SK-N-MC (cell line): ENCODE data around the gene CACNA1B.

Source experiments
- EZH2 ChIP-seq: fragments of 200-600 bp; sonication (generic); IDR thresholded peaks from one replicate; pipeline ENCODE4 v1.6.1; 2017; ENCODE audit warnings: antibody characterized with exemption
- POLR2AphosphoS5 ChIP-seq: IDR thresholded peaks from 2 replicates; pipeline ENCODE4 v1.6.1; 2012; ENCODE audit warnings: mild to moderate bottlenecking, low read depth, low read length, borderline replicate concordance

DNA sequence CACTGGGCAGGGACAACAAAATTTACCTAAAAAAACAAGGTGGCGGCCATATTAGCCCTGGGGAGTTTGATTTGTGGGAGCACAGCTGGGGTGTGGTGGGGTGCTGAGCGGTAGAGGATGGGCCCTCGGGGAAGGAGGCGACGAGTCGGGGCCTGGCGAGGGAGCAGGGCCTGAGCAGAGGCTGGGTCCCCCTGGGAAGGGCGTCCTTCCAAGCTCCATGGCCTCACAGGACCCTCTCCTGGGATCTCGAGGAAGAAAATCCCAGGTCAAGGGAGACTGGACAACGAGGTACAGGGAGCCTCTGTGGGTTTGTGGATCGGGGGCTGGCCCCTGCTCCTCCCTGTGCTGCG lies 165.5 kb downstream of the CACNA1B start:
- TF ChIP-seq EZH2 = no peak
- no peak for TF ChIP-seq POLR2AphosphoS5
